Smooth muscle cell of the brain vasculature (primary cell): ENCODE results near the gene MRPS25.
"Not testable (repeated sequence)": the region's sequence is repeated elsewhere in the genome, so short reads cannot be mapped to it uniquely, and the experiment has no call there.

ENCODE experiments used
- DNase-seq: peaks from one replicate; pipeline ENCODE4 v3.0.0-alpha.2; 2012; ENCODE audit warnings: low read depth, low spot score

Gene MRPS25

DNA sequence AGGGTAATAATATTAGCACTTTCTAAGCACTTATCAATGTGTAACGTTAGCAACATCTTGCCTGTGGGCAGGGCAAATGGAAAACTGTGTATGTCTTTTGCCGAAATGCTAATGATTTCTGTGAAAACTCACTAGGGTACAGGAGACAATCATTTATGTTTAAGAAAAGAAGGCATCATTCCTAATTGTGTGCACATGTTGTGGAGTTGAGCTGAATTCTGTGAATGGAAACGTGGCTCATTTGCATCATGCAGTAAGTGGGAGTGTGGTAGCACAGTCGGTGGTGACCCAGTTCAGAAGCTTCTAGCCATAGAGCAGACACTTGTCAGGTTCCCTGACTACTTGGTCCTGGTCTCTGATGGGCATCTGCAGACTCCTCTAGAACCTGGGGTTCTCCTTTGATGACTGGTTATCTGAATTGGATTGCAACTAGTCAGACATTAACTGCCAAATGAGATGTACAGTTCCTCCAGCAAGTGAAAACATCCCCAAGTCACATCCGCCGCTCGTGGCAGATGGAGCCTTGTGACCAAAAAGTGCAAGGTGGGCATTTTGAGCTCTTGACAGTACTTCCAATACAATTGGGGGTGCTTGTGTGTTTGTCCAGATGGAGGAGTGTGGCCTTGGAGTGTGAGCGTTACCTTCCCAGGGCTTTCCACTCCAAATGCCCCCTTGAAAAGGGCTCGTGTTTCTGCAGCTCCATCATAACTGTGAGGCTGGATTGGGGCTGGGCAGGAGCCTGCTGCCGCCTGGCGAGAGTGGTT is 21.5 kb downstream of the MRPS25 start:
- no peak for DNase-seq

DNA sequence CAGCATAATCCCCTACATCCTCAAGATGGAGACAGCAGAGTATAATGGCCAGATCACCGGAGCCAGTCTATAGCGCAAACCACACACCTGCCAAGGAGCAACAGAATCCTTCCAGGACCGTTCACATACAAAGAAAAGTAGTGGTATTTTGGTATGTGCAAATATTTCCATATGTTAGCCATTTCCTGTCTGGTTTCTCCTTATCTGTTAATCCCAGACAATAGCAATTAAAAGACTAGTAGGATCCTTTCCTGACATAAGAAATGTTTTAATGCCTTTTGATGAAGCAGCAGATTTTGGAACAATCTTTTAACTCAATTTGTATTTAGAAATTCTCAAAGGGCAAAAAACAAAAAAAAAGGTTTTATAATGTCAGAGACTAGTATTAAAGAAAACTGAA is 22.2 kb downstream of the MRPS25 start:
- DNase-seq = no peak

DNA sequence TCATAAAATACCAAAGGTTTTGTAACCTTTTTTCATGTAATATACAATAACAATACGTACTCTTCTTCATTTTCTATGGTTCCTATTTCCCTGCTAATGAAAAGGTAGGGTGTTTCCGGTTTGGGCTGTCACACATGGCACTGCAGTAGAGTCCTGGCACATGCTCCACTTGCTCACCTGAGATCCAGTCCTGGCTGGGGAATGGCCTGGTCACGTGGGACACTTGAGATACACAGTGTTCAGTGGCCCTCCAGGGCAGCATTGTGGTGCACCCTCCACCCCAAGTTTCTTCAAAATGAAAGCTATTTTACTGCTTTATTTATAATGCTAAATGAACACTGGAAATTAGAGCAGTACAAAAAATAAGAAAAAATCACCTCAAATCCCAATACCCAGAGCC is 23.2 kb downstream of the MRPS25 start:
- no peak for DNase-seq

DNA sequence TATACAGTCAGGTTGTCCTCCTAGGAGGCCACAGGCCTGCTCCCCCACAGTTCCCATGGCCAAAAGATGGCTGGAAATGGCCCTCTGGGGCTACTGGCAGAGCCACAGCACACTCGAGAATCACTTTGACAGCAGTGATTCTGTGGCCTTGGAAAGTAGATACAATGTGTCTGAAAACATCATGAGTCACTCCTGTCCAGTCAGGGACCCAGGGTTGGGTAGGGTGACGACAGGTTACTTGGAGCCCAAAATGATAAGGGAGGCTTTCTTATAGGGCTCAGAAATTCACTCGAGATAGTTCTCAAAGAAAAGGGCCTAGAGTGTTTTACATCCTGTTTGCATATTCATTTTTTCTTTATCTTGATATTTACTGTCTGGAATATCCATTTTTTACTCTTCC is 24.3 kb downstream of the MRPS25 start:
- no peak for DNase-seq

DNA sequence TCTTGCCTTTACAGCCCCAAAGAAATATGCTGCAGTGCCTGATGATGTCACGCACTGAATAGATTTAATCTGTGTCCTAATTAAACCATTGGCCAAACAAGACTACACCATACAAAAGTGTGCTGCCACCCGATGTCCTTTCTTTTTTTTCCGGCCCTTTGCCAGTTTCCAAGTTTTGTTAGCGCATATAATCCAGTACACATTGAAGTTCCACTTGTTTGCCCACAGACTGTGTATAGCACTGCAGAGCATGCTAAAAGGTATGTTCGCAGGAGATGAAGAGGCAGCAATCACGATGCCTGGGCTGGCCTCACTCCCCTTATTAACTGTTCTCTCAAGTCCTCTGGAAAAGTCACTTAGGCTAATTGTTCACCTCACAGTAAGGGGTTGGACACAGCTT is 26.8 kb downstream of the MRPS25 start:
- no peak for DNase-seq

DNA sequence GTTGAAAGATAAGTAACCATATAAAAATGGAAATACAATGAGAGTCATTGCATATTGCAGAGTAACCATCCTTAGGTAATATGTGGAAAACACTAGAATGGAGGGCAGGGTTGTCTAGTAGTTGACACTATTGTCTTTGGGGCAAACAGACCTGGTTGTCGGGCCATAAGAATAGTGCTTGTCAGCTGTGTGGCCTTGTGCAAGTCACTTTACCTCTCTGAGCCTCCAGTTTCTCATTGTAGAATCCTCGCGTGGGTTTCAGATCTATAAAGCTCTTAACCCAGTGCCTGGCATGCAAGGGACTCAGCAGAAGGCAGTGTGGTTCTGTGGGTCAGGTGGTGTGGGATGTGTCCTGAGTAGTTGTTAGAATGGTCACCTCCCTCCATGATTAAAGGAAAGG is 32.0 kb downstream of the MRPS25 start:
- no peak for DNase-seq

DNA sequence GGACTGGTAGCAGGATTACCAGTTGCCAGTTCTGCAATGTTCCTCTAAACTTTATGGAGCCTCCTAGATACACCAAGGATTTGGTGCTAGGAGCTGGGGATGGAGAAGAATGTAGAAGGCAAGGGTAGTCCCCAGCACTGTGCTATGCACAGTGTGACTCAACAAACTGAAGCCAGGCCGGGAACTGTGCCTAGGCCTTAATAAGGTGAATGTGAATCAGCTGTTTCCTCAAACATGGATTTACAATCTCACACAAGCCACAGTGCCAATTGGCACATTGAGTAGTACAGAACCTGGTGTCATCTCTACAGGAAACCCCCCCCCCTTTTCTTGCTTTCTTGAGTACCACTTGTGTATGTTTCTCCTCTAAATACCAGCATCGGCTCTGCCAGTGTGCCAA is 32.5 kb downstream of the MRPS25 start:
- DNase-seq = no peak

DNA sequence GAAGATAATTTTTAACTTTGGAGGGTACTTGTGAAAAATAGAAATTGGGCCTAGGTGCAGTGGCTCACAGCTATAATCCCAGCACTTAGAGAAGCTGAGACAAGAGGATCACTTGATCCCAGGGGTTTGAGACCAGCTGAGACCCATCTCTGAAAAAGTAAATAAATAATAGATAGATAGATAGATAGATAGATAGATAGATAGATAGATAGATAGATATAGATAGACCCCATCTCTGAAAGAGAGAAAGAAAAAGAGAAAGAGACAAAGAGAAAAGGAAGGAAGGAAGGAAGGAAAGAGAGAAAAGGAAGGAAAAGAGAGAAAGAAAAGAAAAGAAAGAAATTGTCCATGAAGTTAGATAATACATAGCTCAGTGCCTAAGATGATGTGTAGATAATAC is 35.5 kb downstream of the MRPS25 start:
- no peak for DNase-seq

DNA sequence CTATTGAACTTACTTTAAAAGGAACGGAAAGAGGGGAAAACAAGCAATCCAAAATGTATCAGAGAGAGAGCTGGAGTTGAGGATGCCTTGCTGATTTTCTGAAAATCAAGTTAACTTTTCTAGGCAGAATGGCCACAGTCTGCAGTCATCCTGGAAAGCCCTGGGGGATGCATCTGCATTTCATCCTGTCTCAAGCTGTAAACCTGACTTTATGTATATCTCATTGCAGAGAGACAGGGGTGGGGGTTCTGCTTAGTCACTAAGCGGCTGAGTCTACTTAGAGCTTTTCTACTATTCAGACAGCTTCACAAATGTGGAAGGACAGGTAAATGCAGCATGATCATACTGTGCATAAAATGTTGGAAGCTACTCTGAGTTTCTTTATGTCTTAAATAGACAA is 41.4 kb downstream of the MRPS25 start:
- no peak for DNase-seq

DNA sequence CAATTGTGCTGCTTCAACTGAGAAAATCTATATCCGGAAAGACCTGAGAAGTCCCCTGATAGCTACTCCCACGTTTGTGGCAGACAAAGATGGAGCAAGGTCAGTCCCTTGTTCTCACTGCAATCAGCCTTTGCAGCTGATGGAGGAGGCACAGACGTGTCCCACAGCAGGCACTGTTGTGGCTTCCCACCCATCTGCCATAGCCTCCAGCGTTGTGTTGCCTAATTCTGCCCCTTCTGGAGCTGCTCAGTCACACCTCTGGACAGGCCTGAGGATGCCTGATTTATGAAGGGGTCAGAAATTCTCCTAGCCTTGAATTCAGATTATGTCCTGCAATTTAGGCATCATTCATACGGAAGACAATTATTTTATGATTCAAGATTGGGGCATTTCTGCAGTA is 41.9 kb downstream of the MRPS25 start:
- no peak for DNase-seq

DNA sequence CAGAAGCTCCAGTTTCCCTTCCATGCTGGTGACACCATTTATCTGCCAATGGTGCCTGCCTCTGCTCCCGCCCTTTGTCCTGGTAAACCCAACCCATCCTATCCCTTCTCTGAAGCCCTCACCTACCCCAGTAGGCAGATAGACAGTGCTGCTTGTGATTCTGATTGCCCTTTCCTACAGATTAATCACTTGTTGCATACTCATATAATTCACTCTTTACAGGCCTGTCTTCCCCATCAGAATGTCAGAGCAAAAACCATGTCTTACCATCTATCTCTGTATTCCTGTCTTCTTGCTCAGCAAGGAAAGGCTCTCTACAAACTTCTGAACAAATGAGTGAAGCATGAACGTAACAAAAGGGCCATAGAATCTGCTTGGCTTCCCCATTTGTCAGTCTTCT is 47.9 kb downstream of the MRPS25 start:
- DNase-seq = no peak

DNA sequence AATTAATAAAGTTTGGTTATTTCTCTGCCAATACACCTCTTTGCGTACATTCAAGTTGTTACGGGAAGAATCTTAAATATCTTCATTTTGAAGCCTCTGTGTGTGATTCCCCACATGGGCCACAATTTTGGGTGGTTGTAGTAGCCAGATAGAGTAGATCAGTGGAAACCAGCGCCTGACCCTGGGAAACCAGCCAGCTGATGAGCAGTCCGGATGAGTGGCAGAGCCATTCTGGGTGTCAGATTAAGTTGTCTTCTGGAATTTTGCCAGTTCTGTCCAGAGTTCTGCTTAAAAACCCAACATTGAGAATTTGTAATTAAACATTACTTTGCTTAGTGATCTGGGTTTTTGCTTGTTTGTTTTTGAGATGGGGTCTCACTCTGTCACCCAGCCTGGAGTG is 49.7 kb downstream of the MRPS25 start:
- no peak for DNase-seq

DNA sequence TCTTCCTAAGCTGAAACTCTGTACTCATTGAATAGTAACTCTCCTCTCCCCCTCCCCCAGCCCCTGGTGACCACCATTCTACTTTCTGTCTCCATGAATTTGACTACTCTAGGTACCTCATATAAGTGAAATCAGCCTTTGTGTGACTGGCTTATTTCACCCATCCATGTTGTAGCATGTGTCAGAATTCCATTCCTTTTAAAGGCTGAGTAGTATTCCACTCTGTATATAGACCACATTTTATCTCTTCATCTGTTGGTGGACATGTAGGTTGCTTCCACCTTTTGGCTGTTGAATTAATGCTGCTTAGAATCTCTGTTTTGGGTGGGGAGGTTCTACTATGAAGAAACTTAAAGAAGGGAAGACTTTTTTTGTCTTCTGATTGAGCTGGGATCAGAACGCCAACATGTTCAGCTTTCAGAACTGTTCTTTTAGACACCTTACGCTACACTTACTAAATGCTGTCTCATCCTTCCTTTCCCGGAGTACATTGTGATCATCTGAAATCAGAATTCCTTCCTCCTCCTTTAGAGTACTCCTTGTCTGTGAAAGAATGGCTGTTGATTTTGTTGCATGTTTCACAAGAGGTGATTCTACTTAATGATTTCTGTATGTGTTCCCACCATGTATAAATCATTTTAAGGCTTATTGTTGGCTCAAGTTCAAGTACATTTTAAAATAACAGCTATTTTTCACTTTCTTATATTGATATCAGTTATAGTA is 50.3 kb downstream of the MRPS25 start:
- no peak for DNase-seq

DNA sequence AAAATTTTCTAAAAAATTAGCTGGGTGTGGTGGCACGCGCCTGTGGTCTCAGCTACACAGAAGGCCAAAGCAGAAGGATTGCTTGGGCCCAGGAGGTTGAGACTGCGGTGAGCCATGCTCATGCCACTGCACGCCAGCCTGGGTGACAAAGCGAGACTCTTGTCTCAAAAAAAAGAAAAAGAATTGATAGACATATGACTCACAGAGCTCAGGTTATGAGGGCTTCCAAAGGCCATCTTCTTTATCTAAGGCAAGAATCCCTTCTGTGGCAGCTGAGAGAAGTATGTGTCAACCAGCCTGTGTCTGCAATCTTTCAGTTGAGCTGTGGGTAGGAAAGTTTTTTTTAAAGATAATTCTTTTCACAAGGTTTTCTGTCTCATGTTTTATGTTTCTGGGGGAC is 53.9 kb downstream of the MRPS25 start:
- DNase-seq = no peak

DNA sequence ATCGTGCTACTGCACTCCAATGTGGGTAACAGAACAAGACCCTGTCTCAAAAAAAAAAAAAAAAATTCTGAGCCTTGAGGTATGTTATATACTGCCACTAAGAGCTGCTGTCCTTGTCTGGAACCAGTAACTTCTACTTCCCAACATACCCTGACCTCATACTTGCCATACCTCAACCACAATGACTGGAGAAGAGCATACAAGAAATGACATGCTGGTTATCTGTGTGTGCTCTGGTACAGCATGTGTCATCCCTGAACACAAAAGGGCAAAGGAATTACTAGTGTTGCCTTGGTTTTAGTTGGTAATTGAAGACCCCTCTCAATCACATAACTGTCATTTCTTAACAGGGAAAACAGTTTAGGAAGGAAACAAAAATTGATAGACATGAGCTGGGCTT is 54.5 kb downstream of the MRPS25 start:
- DNase-seq = no peak

DNA sequence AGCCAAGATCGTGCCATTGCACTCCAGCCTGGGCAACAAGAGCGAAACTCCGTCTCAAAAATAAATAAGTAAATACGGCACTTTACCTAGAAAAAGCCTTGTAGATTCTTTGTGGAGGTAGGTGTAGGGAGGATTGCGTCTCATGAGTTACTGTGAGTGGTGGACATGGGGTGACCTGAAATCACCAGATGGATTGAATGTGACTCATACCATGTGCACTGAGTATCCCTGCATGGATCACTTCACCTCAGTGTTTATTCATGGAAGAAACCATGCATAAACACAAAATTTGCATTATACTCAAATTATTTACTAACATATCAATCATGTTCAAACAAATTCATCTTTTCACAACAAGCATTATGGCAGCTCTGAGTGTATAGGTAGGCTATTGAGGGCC is 55.9 kb downstream of the MRPS25 start:
- no peak for DNase-seq

DNA sequence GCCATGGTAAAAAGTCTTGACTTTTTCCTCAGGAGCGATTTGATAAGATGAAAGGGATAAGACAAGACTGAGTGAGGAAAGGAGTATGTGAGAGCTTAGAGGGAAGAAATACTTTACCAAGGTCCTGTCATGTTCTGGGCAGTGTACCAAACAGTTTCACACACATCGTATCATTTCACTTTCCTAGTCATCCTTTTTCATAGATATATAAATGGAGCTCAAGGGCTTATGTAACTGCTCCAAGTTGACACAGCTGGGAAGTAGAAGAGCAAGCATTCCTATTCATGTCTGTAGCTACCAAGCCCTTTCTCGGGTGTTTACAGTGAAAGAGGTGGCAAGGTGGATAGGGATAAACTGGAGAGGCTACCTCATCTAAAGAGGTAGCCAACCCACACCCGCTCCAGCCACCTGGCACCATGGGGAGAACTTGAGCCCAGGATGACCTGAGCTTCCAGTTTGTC is 57.4 kb downstream of the MRPS25 start:
- no peak for DNase-seq

DNA sequence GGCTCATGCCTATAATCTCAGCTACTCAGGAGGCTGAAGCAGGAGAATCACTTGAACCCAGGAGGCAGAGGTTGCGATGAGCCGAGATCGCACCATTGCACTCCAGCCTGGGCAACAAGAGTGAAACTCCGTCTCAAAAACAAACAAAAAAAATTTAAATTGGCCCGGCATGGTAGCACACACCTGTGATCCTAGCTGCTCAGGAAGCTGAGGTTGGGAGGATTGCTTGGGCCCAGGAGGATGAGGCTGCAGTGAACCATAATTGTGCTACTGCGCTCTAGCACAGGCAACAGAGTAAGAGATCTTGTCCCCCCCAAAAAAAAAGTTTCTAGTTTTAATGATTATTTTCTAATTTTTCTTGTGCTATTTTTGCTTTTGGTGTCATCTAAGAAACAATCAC is 65.9 kb downstream of the MRPS25 start:
- DNase-seq = not testable (repeated sequence)
